Thoracic aorta (tissue), 2 donors: ENCODE measurements around the gene MACF1. TPM values are rescaled to one million over a fixed set of nuclear protein-coding genes. Genes with fewer than 3 reads are reported as not detected.

Experiments used
- ATAC-seq: fragments of 150-250 bp; one replicate; pipeline ENCODE4 v1.8.0; 2017; ENCODE audit warnings: low read depth; ENCODE audit not compliant: insufficient number of reproducible peaks, low FRiP score
- DNase-seq: peaks from one replicate; pipeline ENCODE4 v3.0.0-alpha.2; 2020; ENCODE audit warnings: low spot score
- H3K27ac ChIP-seq, 2 donors: fragments of 200-600 bp; sonication (generic); 1 replicate in 1 of 2; 2 replicates in 1 of 2; pipeline ENCODE4 v1.5.1; 2016; ENCODE audit warnings: mild to moderate bottlenecking in 2 of 2, moderate library complexity in 2 of 2
- H3K27me3 ChIP-seq: fragments of 200-600 bp; sonication (generic); replicated peaks from 2 replicates; pipeline ENCODE4 v1.6.0; 2016; ENCODE audit warnings: mild to moderate bottlenecking; ENCODE audit not compliant: insufficient read depth
- H3K36me3 ChIP-seq: fragments of 200-600 bp; sonication (generic); one replicate; pipeline ENCODE4 v1.5.1; 2016
- H3K4me1 ChIP-seq, 2 donors: fragments of 200-600 bp; sonication (generic); 1 replicate in 1 of 2; 2 replicates in 1 of 2; pipeline versions ENCODE4 v1.5.1 to v1.6.0; 2016; ENCODE audit warnings: low read depth in 2 of 2, mild to moderate bottlenecking in 1 of 2; ENCODE audit not compliant: control insufficient read depth in 1 of 2
- H3K4me3 ChIP-seq: fragments of 200-600 bp; sonication (generic); 2 replicates; pipeline ENCODE4 v1.5.1; 2016; ENCODE audit warnings: mild to moderate bottlenecking
- H3K9me3 ChIP-seq: fragments of 200-600 bp; sonication (generic); 2 replicates; pipeline ENCODE4 v1.5.1; 2016
- CTCF ChIP-seq: fragments of 200-600 bp; sonication (generic); IDR thresholded peaks from one replicate; pipeline ENCODE4 v1.5.1; 2019; ENCODE audit warnings: antibody characterized with exemption
- total RNA-seq, 2 donors: library from RNA; depleted of rRNA; stranded (reverse); fragments of >200 nt; gene quantifications; one replicate each; pipeline versions ENCODE4 v1.1.0 to v1.2.3, GENCODE V29; 2016

The MACF1 gene
- total RNA-seq, 2 donors from 2014 or later = 604 to 650 TPM

GRCh38 chr1:39310691-39311090, 106.2 kb downstream of the MACF1 start:
- H3K27ac ChIP-seq = no peak overlapping the region
- peaks cover 42% of the 10 kb centered on the region for H3K36me3 ChIP-seq
- ATAC-seq (no peak), DNase-seq (no peak)
- no peak for TF ChIP-seq CTCF
- H3K4me3 ChIP-seq = no peak overlapping the region
- no peaks in the 10 kb centered on the region for H3K27me3 ChIP-seq
- H3K9me3 ChIP-seq = no peaks in the 10 kb centered on the region
- H3K4me1 ChIP-seq = no peaks in the 10 kb centered on the region

DNA sequence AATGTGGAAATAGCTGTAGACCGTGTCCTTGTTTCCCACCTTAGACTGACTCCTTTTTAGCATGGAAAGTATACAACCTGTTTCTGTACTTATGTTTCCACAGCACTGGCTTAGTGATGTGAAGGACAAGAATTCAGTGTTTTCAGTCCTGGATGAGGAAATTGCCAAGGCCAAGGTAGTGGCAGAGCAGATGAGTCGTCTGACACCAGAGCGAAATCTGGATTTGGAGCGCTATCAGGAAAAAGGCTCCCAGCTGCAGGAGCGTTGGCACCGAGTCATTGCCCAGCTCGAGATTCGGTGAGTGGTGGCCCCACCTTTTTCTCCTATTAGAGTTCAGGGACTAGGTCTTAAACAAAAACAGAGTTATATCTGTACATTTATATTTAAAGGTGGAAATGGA, 112.6 kb downstream of the MACF1 start:
- ATAC-seq (no peak), DNase-seq (no peak)
- Histone ChIP-seq H3K4me1 (no peaks in the 10 kb centered on the region), H3K36me3 (peaks cover 67% of the 10 kb centered on the region), H3K27me3 (no peaks in the 10 kb centered on the region), H3K9me3 (no peaks in the 10 kb centered on the region), H3K4me3 (no peak overlapping the region), H3K27ac (no peak overlapping the region)
- TF ChIP-seq CTCF = no peak

DNA sequence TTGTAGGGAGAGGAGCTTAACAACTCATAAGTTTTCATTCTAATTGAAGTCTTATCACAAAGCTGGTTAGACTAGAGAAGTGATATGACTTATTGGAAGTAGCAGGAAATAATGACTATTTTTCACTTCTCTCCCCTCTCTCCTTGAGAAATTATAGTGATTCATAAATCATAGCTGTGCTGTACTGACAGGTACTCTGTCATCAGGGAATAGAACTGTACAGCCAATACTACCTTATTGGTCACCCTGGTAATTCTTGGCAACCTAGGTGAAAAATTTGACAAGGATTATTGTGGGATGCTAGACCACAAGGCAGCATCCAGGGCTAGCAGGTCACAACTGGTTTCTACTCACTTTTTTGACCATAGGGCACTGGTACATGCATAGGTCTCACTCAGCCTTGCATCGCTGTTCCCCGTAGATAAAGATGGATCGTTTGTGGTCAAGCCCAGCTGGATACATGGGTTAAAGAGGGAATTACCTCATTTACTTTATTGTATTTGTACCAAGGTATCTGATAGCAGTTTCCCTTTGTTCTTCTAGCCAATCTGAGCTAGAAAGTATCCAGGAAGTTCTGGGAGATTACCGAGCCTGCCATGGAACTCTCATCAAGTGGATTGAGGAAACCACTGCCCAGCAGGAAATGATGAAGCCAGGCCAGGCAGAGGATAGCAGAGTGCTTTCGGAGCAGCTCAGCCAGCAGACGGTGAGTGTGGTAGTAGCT, 113.6 kb downstream of the MACF1 start:
- ATAC-seq (no peak), DNase-seq (no peak)
- Histone ChIP-seq H3K27ac (no peak overlapping the region), H3K4me3 (no peak overlapping the region), H3K36me3 (peaks cover 71% of the 10 kb centered on the region), H3K9me3 (no peaks in the 10 kb centered on the region), H3K4me1 (no peaks in the 10 kb centered on the region), H3K27me3 (no peaks in the 10 kb centered on the region)
- TF ChIP-seq CTCF = no peak

DNA sequence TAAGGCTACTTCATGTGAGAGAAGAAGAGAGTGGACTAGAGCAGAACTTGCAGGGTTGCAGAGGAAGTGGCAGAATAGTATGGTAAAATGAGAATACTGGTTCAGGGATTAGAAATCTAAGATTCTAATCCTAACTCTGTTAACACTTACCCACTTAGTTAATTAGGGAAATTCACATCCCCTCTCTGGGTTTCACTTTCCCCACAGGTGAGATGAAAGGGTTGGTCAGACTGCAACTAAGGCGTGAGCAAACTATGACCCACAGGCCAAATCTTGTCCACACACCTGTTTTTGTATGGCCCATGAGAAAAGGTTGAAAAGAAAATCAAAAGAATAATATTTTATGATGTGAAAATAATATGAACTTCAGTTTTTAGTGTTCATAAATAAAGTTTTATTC, 117.5 kb downstream of the MACF1 start:
- Histone ChIP-seq H3K9me3 (no peaks in the 10 kb centered on the region), H3K4me1 (peaks cover 0 to under 1% of the 10 kb centered on the region in 2 donors), H3K27ac (no peak overlapping the region), H3K36me3 (peaks cover 76% of the 10 kb centered on the region), H3K27me3 (no peaks in the 10 kb centered on the region), H3K4me3 (no peak overlapping the region)
- ATAC-seq (no peak), DNase-seq (no peak)
- no peak for TF ChIP-seq CTCF

DNA sequence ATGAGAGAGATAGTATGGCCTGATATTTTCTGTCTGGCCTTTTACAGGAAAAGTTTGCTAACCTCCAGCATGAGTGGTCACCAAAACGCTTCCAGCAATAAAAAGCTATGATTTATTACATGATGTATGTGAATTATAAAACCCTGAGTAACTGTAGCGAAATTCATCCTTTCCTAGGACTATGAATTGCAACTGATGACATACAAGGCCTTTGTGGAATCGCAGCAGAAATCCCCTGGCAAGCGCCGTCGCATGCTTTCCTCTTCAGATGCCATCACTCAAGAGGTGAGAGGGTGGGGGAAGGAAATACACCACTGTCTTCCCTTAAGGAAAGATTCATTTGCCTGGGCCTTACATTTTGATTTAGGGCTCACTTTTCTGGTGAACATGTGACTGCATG, 117.9 kb downstream of the MACF1 start:
- Histone ChIP-seq H3K27me3 (no peaks in the 10 kb centered on the region), H3K27ac (no peak overlapping the region), H3K36me3 (peaks cover 75% of the 10 kb centered on the region)

More for the DNA sequence above, 117.9 kb downstream of the MACF1 start:
- ATAC-seq (no peak), DNase-seq (no peak)
- TF ChIP-seq CTCF = no peak
- Histone ChIP-seq H3K4me3 (no peak overlapping the region), H3K4me1 (peaks cover 0 to 6% of the 10 kb centered on the region in 2 donors), H3K9me3 (no peaks in the 10 kb centered on the region)
